SU-DHL-6 (cell line): ENCODE results near the gene OR2M7.

Experiments
- H2AFZ ChIP-seq: fragments of 200-600 bp; sonication (generic); 2 replicates; pipeline ENCODE4 v1.6.1; 2014; ENCODE audit warnings: low read depth, mild to moderate bottlenecking, moderate library complexity, mixed read lengths, antibody characterized with exemption, low read length; ENCODE audit not compliant: severe bottlenecking
- H3F3A ChIP-seq: fragments of 200-600 bp; shearing (Covaris generic); 2 replicates; pipeline ENCODE4 v1.6.0; 2016; ENCODE audit warnings: antibody characterized with exemption, mild to moderate bottlenecking; ENCODE audit not compliant: insufficient read depth
- H3K27ac ChIP-seq: fragments of 200-600 bp; sonication (generic); 2 replicates; pipeline ENCODE4 v1.5.1; 2016; ENCODE audit warnings: low read depth, mild to moderate bottlenecking, low read length, moderate library complexity, mixed read lengths
- H3K27me3 ChIP-seq: fragments of 200-600 bp; sonication (generic), shearing (Covaris generic); 2 replicates; pipeline ENCODE4 v1.6.0; 2014; ENCODE audit warnings: mild to moderate bottlenecking, low read length
- H3K36me3 ChIP-seq: fragments of 200-600 bp; sonication (generic); 2 replicates; pipeline ENCODE4 v1.6.1; 2014; ENCODE audit warnings: mild to moderate bottlenecking, low read length, mixed read lengths
- H3K4me2 ChIP-seq: fragments of 300-600, 200-600 bp; shearing (Covaris generic), sonication (generic); 2 replicates; pipeline ENCODE4 v1.6.0; 2014; ENCODE audit warnings: low read length, low read depth, mild to moderate bottlenecking; ENCODE audit not compliant: poor library complexity, severe bottlenecking
- H3K4me3 ChIP-seq: fragments of 200-600 bp; sonication (generic); 2 replicates; pipeline ENCODE4 v1.5.1; 2014; ENCODE audit warnings: antibody characterized with exemption, low read length, mild to moderate bottlenecking, mixed read lengths; ENCODE audit not compliant: insufficient read depth, poor library complexity, severe bottlenecking
- H3K79me2 ChIP-seq: fragments of 200-600 bp; sonication (generic); 2 replicates; pipeline ENCODE4 v1.6.1; 2014; ENCODE audit warnings: mild to moderate bottlenecking, low read length, moderate library complexity; ENCODE audit not compliant: insufficient read depth
- H3K9ac ChIP-seq: fragments of 200-600 bp; sonication (generic); 2 replicates; pipeline ENCODE4 v1.7.0; 2014; ENCODE audit warnings: mild to moderate bottlenecking, low read length
- H3K9me2 ChIP-seq: fragments of 200-600 bp; sonication (generic); replicated peaks from 2 replicates; pipeline ENCODE4 v1.6.1; 2014; ENCODE audit warnings: low read length; ENCODE audit not compliant: insufficient read depth
- H3K9me3 ChIP-seq: fragments of 200-600 bp; sonication (generic); 2 replicates; pipeline ENCODE4 v1.6.1; 2014; ENCODE audit warnings: low read length, mixed read lengths; ENCODE audit not compliant: insufficient read depth
- H4K20me1 ChIP-seq: fragments of 200-600 bp; sonication (generic); 2 replicates; pipeline ENCODE4 v1.6.1; 2014; ENCODE audit warnings: low read depth, mild to moderate bottlenecking, antibody characterized with exemption, low read length, moderate library complexity, mixed read lengths
- CTCF ChIP-seq: fragments of 200-600 bp; sonication (generic); IDR thresholded peaks from one replicate; pipeline ENCODE4 v1.5.1; 2017; ENCODE audit warnings: antibody characterized with exemption, mild to moderate bottlenecking, low read length, moderate library complexity; ENCODE audit not compliant: insufficient read depth, poor library complexity, severe bottlenecking

Gene OR2M7

GRCh38 chr1:248277876-248278275, 46.5 kb downstream of the OR2M7 start, which contains the start of gene OR2T33:
TSS of gene OR2T33 (minus strand) at chr1:248277976. CDS start at chr1:248273814, 4,162 bp downstream.
- Histone ChIP-seq H3F3A (no peaks in the 10 kb centered on the region), H3K79me2 (no peaks in the 10 kb centered on the region), H3K9ac (no peak within 1 kb of the TSS), H3K9me3 (no peaks in the 10 kb centered on the region), H3K27me3 (no peaks in the 10 kb centered on the region), H3K4me3 (no peak within 1 kb of the TSS), H3K9me2 (no peaks in the 10 kb centered on the region), H2AFZ (no peak within 1 kb of the TSS), H4K20me1 (no peaks in the 10 kb centered on the region), H3K4me2 (no peak within 1 kb of the TSS), H3K36me3 (no peaks in the 10 kb centered on the region), H3K27ac (no peak within 1 kb of the TSS)
- no peak for TF ChIP-seq CTCF
